GM18951 (cell line): ENCODE measurements around the gene LAMC3.
A peak's percentile ranks its signal among the peaks of the same experiment; 100 is the strongest.
"Not testable (repeated sequence)": the region's sequence is repeated elsewhere in the genome, so short reads cannot be mapped to it uniquely, and the experiment has no call there.

Experiments used
- POLR2A ChIP-seq: IDR thresholded peaks from 4 replicates; pipeline ENCODE4 v1.6.1; 2011; ENCODE audit warnings: mild to moderate bottlenecking; ENCODE audit not compliant: insufficient read length, insufficient read depth; ENCODE audit errors: extremely low read depth
- in situ Hi-C: fragments of 300-500 bp; cut with MboI; formaldehyde crosslinking; loops from one replicate; pipeline ENCODE4 v1.12.0; 2022; ENCODE audit warnings: low sequenced_read_pairs, mixed read lengths, inconsistent platforms; ENCODE audit not compliant: unreplicated experiment

LAMC3 gene

DNA sequence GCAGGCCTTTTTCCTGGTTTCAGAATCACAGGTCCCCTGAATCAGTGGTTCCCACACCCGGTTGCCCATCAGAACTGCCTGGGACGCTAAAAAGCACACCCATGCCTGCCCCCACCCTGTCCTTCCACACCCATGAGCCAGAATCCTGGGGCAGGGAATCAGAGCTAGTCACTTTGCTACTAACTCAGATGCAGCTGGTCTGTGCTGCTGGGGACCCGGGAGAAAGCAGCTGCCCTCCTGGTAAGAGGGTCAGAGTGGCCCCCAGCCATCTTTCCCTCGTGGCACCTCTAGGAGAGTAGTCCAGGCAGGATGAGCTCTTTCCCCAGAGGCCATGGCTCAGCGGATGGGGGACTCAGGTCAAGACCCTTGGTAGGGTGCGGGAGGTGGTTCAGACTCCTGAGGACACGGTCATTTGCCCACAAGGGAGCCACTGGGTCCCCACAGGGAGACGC is 105.1 kb downstream of the LAMC3 start:
- in situ Hi-C loops: no loop called here
- TF ChIP-seq POLR2A: no peak

DNA sequence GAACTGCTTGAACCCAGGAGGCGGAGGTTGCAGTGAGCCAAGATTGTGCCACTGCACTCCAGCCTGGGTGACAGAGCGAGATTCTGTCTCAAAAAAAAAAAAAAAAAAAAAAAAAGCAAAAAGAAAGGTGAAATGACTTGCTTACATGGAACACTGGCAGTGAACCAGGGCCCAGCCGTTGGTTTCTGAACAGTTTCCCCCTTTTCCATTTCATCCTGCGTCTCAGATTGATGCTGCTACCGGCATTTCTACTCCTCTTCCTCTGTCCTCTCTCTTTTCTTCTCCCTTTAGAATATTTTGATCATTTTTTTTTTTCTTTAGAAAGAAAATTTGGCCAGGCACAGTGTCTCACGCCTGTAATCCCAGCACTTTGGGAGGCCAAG is 106.4 kb downstream of the LAMC3 start:
- in situ Hi-C loops: not testable (repeated sequence)

DNA sequence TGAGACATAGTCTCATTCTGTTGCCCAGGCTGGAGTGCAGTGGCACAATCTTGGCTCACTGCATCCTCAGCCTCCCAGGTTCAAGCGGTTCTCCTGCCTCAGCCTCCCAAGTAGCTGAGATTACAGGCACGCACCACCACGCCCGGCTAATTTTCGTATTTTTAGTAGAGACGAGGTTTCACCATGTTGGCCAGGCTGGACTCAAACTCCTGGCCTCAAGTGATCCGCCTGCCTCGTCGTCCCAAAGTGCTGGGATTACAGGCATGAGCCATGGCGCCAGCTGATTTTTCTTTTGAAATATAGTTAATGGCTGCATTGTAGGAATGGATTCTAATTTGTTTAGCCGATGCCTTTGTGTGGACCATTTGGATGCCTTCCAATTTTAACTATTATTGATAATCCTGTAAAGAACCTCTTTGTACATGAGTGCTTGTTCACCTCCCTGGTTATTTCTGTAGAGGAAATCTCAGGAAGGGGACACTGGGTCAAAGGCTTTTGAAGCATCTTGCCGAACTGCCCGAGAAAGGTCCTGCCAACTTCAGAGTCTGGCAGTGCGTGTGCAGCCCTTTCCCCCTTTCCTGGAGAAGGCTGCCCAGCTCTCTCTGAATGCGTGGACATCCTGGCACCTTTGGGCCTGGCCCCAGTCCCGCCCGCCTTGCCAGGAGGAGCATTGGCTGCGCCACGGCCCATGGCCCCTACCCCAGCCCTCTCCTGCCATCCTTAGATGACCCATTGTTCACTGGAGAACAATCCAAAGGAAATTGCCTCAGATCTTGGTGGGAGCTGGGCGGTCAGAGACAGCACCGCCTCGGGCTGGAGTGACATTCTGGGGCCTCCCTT is 107.5 kb downstream of the LAMC3 start:
- no peak for TF ChIP-seq POLR2A
- in situ Hi-C loops: no loop called here

DNA sequence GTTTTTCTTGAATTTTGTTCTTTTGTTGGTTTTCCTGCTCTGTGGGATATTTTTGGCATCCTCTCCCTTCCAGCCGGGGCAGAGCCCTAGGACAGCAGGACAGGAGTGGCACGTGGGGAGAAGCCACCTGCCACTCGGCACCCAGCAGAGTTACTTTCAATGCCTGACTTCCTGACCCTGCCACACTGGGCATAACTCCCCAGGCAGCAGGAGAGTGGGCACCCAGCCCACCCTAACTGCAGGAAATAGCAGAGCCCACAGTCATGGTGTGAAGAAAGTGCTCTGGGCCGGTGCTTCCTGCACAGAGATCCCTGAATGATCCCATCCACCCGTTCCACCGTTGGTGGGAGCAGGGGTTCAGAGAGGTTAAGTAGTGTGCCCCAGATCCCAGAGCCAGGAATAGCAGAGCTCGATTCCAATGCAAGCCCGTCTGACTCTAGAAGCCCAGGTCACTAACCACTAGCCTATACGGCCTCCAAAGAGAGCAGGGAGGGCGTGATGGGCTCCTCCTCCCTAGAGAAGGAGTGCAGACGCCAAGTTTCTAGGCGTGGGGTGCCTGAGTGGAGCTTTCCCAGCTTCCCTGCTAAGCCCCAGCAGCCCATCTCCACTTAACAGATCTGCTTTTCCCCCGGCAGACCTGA is 108.3 kb downstream of the LAMC3 start:
- TF ChIP-seq POLR2A: no peak
- in situ Hi-C loops: no loop called here

GRCh38 chr9:131117762-131118145 is 108.8 kb downstream of the LAMC3 start:
- in situ Hi-C loops: no loop called here
- no peak for TF ChIP-seq POLR2A

DNA sequence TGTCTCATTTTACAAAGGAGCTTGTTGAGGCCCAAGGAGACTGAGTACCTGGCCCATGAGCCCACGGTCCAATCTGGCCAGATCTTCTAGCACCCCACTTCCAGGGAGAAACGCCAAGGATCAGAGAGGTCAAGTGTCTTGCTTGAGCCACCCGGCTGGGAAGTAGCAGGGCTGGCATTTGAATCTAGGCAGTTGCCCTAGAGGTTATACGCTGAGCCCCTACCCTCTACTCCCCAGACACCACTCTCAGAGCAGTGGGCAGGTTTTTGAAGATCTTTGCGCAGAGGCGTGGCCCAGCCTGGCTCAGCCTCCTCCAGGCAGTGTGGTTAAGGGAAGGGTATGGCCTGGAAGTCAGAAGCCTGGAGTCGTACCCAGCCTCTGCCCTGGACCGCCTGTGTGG is 110.6 kb downstream of the LAMC3 start:
- no peak for TF ChIP-seq POLR2A
- in situ Hi-C loops: no loop called here

DNA sequence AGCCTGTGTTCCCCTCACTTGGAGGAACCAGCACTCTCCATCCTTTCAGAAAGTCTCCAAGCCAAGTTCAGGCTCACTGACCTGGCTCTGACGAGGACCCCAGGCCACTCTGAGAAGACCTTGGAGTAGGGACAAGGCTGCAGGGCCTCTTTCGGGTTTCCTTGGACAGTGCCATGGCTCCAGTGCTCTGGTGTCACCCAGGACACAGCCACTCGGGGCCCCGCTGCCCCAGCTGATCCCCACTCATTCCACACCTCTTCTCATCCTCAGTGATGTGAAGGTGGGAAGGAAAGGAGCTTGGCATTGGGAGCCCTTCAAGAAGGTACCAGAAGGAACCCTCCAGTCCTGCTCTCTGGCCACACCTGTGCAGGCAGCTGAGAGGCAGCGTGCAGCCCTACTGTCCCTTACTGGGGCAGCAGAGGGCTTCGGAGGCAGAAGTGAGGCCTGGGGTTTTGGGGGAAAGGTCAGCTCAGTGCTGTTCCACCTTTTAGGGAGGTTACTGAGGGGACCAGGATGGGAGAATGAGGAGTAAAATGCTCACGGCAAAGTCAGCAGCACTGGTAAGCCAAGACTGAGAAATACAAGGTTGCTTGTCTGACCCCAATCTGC is 111.8 kb downstream of the LAMC3 start:
- TF ChIP-seq POLR2A: no peak
- in situ Hi-C loops: no loop called here

- no peak for TF ChIP-seq POLR2A
- in situ Hi-C loops: no loop called here
Observed at GRCh38 chr9:131121346-131121745, 112.4 kb downstream of the LAMC3 start.

GRCh38 chr9:131122158-131122557 is 113.2 kb downstream of the LAMC3 start:
- in situ Hi-C loops: no loop called here
- TF ChIP-seq POLR2A: no peak

GRCh38 chr9:131125038-131125287 is 116.0 kb downstream of the LAMC3 start:
- TF ChIP-seq POLR2A: no peak
- in situ Hi-C loops: no loop called here

- in situ Hi-C loops: no loop called here
- peak; percentile 98 for TF ChIP-seq POLR2A
Observed at GRCh38 chr9:131125288-131126058, 116.5 kb downstream of the LAMC3 start, which contains the start of gene NUP214. NUP214 (plus strand) TSS chr9:131125586; CDS start chr9:131125705, 119 bp downstream.

DNA sequence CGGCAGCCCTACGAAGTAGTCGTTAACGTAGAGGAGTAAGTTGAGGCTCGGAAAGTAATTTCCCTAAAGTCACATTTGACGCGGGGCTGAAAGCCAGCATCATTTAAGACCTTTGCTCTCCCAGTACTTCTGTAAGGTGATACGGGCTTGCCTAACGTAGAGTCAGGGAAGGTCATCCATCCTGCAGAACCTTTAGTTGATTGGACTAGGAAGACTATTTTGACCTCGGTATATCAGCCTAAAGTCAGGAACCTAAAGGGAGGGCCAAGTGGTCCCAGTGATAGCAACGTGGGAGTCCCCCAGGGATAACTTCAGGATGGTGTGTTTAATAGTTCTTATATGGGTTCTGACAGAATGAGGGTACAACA is 117.1 kb downstream of the LAMC3 start:
- in situ Hi-C loops: no loop called here
- no peak for TF ChIP-seq POLR2A

GRCh38 chr9:131129183-131129582 is 120.2 kb downstream of the LAMC3 start:
- in situ Hi-C loops: no loop called here
- no peak for TF ChIP-seq POLR2A
